Heart right ventricle (tissue), 16 donors: ENCODE data around the gene METAP1D. TPM values are rescaled to one million over a fixed set of nuclear protein-coding genes. Genes with fewer than 3 reads are reported as not detected.

Experiments
- ATAC-seq, 8 donors: fragments of 200-7000 bp; cut with Tn5 transposase; one replicate each; pipeline ENCODE4 v1.9.1; 2020; ENCODE audit warnings: mild to moderate bottlenecking in 8 of 8, moderate library complexity in 8 of 8, moderate number of reproducible peaks in 1 of 8
- DNase-seq, 2 donors: peaks; one replicate each; pipeline ENCODE4 v3.0.0-alpha.2; 2020
- H3K27ac ChIP-seq, 10 donors: fragments of 200-600 bp; sonication (generic) in 2 of 10; one replicate each; pipeline versions ENCODE4 v1.5.0 to v1.8.0; 2020 to 2022; ENCODE audit warnings: mild to moderate bottlenecking in 3 of 10
- H3K27me3 ChIP-seq, 7 donors: fragments of 200-600 bp; one replicate each; pipeline ENCODE4 v1.8.0; 2021 to 2022; ENCODE audit warnings: mild to moderate bottlenecking in 2 of 7
- H3K36me3 ChIP-seq, 9 donors: fragments of 200-600 bp; sonication (generic) in 1 of 9; one replicate each; pipeline versions ENCODE4 v1.5.0 to v1.8.0; 2020 to 2022; ENCODE audit warnings: mild to moderate bottlenecking in 2 of 9
- H3K4me1 ChIP-seq, 9 donors: fragments of 200-600 bp; sonication (generic) in 1 of 9; one replicate each; pipeline versions ENCODE4 v1.5.0 to v1.8.0; 2020 to 2022; ENCODE audit warnings: mild to moderate bottlenecking in 4 of 9
- H3K4me3 ChIP-seq, 10 donors: fragments of 200-600 bp; sonication (generic) in 2 of 10; one replicate each; pipeline versions ENCODE4 v1.5.0 to v1.8.0; 2020 to 2022; ENCODE audit warnings: mild to moderate bottlenecking in 7 of 10, moderate library complexity in 2 of 10
- H3K9me3 ChIP-seq, 11 donors: fragments of 200-600 bp in 10 of 11; sonication (generic) in 2 of 11; one replicate each; pipeline versions ENCODE4 v1.5.0 to v1.8.0; 2013 to 2022; ENCODE audit warnings: mild to moderate bottlenecking in 2 of 11, control low read depth in 1 of 11, moderate library complexity in 1 of 11
- CTCF ChIP-seq, 9 donors: fragments of 200-600 bp; sonication (generic) in 2 of 9; IDR thresholded peaks; one replicate each; pipeline versions ENCODE4 v1.5.0 to v1.8.0; 2021 to 2022; ENCODE audit warnings: antibody characterized with exemption in 9 of 9, mild to moderate bottlenecking in 5 of 9, moderate library complexity in 1 of 9
- WGBS, 2 donors: extraction: QIAGEN DNeasy Blood & Tissue Kit; methylation state at CpG; one replicate each; pipeline ENCODE4 v1.1.7; 2013; ENCODE audit warnings: inconsistent platforms in 1 of 2; 5-methylcytosine and 5-hydroxymethylcytosine counted together
- intact Hi-C, 10 donors: fragments of 100-400 bp; cut with DNase I; formaldehyde crosslinking; loops; one replicate each; pipeline versions ENCODE4 v1.11.1 to v1.14.2; 2022
- polyA plus RNA-seq, 2 donors: library from polyadenylated mRNA; stranded (reverse); fragments of 200-250 nt; gene quantifications; one replicate each; pipeline ENCODE4 v1.2.3, GENCODE V29; 2013
- total RNA-seq, 10 donors: library from RNA; stranded (reverse); fragmentation: NEBNext Ultra II Directional in 3 of 10; extraction: Animal tissue kit (Norgen Biotek cat#: 25700) in 3 of 10; gene quantifications; one replicate each; pipeline versions ENCODE4 v1.2.1 to v1.2.4, GENCODE V29; 2021 to 2023
- donor health status: Arrhythmogenic right ventricular cardiomyopathy.
- donor health status: ischemic (EF 13 %, LVEDD 7.1; RV severe dilation, severe dysfunction).
- donor health status: healthy with polysubstance abuse.
- donor health status: DM: no; HTN: yes; CAD: no.
- donor health status: DM: no; HTN: no; CAD: no.
- donor health status: ischemic (EF 25% LVEDD 6.9; RV normal size, moderate dysfunction).
- donor health status: ischemic (EF 25% LVEDD 5.7; RV mildly dilated, moderate dysfunction).
- donor health status: healthy.
- donor health status: DM: yes; HTN: yes; CAD: no.
- donor health status: Ischemic cardiomyopathy.
- donor health status: ischemic (EF 35%, LVEDD 5.7; RV mildly dilated, moderate dysfunction).
- donor health status: nonischemic (EF 11% LVEDD 7.7; RV severe dilation, severe dysfunction).
- donor health status: DM: yes; HTN: yes; CAD: no.
- donor health status: PGD.
- donor health status: ischemic (EF 29% LVEDD 5.4; RV normal size, mild dysfunction).
- donor health status: nonischemic (EF 23%, LVEDD 6.1; RV moderate dilation, normal function).

METAP1D gene
- total and polyA plus RNA-seq, 12 donors: 3.4 to 8.3 (median 6.1) TPM

DNA sequence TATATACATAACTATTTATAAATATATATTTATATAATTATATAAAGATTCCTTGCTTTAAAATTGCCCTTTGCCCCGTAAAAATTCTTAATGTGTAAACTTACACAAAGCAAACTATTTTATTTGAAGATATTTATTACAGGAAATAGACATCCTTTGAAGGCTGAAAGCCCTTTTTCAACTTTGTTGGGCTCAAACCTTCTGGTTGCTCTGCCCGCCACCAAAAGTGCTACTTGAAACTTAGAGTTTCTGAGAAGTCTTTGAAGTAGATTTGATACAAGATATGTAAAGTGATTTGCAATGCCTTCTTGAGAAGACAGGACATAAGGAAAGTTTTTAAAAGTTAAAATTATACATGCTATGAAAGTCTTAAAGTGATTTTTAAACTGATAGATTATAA, 36.6 kb upstream of the METAP1D start:
- intact Hi-C loops: no loop called here
- H3K9me3 ChIP-seq: no peaks in the 10 kb centered on the region
- no peak overlapping the region for H3K27ac ChIP-seq
- no peak for TF ChIP-seq CTCF (IDR thresholded peaks at IDR 0.05)
- H3K27me3 ChIP-seq: no peaks in the 10 kb centered on the region
- no peak for DNase-seq
- peaks cover 0 to 35% (median 17%) of the 10 kb centered on the region in 9 donors for H3K36me3 ChIP-seq
- H3K4me3 ChIP-seq: no peak overlapping the region
- ATAC-seq: no peak
- WGBS, 2 donors: 94 to 97% methylated on average over 2 of the region's 2 CpGs
- peaks cover 0 to 26% (median 4%) of the 10 kb centered on the region in 9 donors for H3K4me1 ChIP-seq

DNA sequence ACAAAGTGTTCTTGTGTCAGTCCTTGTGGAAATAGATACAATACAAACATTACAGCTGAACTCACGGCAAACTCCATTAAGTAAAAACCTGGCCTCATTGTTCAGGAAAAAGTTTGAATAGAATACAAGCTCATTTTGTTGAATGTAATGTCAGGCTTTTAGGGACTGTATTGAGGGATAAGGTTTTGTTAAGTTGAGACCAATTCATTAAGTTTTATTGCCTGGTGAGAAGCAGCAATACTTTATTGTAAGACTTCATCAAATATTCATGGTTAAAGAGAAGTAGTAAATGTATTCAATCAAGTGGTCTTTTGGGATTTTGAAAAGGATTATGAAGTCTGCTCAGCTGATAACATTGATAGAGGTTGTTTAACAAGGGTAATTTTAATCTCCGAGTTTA, 35.4 kb upstream of the METAP1D start:
- Histone ChIP-seq H3K9me3 (no peaks in the 10 kb centered on the region), H3K27me3 (no peaks in the 10 kb centered on the region), H3K27ac (no peak overlapping the region), H3K36me3 (peaks cover 0 to 46% (median 17%) of the 10 kb centered on the region in 9 donors), H3K4me3 (no peak overlapping the region), H3K4me1 (peaks cover 0 to 15% (median 3%) of the 10 kb centered on the region in 9 donors)
- no peak for TF ChIP-seq CTCF (IDR thresholded peaks at IDR 0.05)
- intact Hi-C loops: no loop called here
- DNase-seq (no peak), ATAC-seq (no peak)
- 66 to 90% methylated on average over 2 of the region's 2 CpGs for WGBS, 2 donors

DNA sequence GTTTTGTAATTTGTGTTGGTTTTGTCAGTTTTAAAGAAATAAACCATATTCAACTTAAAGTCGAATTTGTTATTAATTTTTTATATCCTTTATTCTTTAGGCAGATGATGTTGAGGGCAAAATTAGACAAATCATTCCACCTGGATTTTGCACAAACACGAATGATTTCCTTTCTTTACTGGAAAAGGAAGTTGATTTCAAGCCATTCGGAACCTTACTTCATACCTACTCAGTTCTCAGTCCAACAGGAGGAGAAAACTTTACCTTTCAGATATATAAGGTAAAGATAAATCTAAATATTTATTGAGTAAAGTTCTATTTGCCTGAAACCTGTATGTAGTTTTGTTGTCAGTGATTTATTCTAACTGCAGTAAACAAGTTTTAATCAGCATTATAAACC, 34.5 kb upstream of the METAP1D start:
- intact Hi-C loops: no loop called here
- H3K4me1 ChIP-seq: peaks cover 0 to 7% (median 0%) of the 10 kb centered on the region in 9 donors
- H3K4me3 ChIP-seq: no peak overlapping the region
- WGBS, 2 donors: 88 to 89% methylated on average over 3 of the region's 3 CpGs
- H3K36me3 ChIP-seq: peaks cover 0 to 46% (median 17%) of the 10 kb centered on the region in 9 donors
- no peaks in the 10 kb centered on the region for H3K27me3 ChIP-seq
- no peak overlapping the region for H3K27ac ChIP-seq
- DNase-seq: no peak
- H3K9me3 ChIP-seq: no peaks in the 10 kb centered on the region
- ATAC-seq: no peak
- no peak for TF ChIP-seq CTCF (IDR thresholded peaks at IDR 0.05)

- DNase-seq: no peak
- H3K9me3 ChIP-seq: no peaks in the 10 kb centered on the region
- H3K36me3 ChIP-seq: peaks cover 0 to 48% (median 17%) of the 10 kb centered on the region in 9 donors
- 98 to 99% methylated on average over 3 of the region's 3 CpGs for WGBS, 2 donors
- H3K4me3 ChIP-seq: no peak overlapping the region
- ATAC-seq: no peak
- H3K4me1 ChIP-seq: peaks cover 0 to 5% (median 0%) of the 10 kb centered on the region in 9 donors
- H3K27ac ChIP-seq: no peak overlapping the region
- H3K27me3 ChIP-seq: no peaks in the 10 kb centered on the region
- no peak for TF ChIP-seq CTCF (IDR thresholded peaks at IDR 0.05)
- intact Hi-C loops: no loop called here
Observed at GRCh38 chr2:171965661-171966060, 34.1 kb upstream of the METAP1D start.
